Neural cell (in vitro differentiated cells): ENCODE measurements around the gene ZNF462.

Experiments used
- EP300 ChIP-seq: fragments of 450-650 bp; conservative IDR thresholded peaks from 2 replicates; pipeline ENCODE4 v1.6.1; 2014; ENCODE audit warnings: antibody characterized with exemption, mild to moderate bottlenecking, moderate library complexity; ENCODE audit not compliant: poor library complexity, severe bottlenecking
- EZH2 ChIP-seq: fragments of 200-600, 300-800 bp; shearing (Covaris generic), sonication (generic); IDR thresholded peaks from 2 replicates; pipeline ENCODE4 v1.6.1; 2014; ENCODE audit warnings: antibody characterized with exemption, low read length, borderline replicate concordance, mild to moderate bottlenecking; ENCODE audit not compliant: insufficient read depth, poor library complexity, severe bottlenecking
- TF ChIP-seq, protein P1 (sequence below): fragments of 450-650 bp; IDR thresholded peaks from 2 replicates; pipeline ENCODE4 v1.5.1; 2014; ENCODE audit warnings: antibody characterized with exemption, mild to moderate bottlenecking, moderate library complexity; ENCODE audit not compliant: poor library complexity, severe bottlenecking
- TF ChIP-seq, protein P2 (sequence below): IDR thresholded peaks from 2 replicates; pipeline ENCODE4 v1.6.1; 2012; ENCODE audit warnings: borderline replicate concordance

DNA sequence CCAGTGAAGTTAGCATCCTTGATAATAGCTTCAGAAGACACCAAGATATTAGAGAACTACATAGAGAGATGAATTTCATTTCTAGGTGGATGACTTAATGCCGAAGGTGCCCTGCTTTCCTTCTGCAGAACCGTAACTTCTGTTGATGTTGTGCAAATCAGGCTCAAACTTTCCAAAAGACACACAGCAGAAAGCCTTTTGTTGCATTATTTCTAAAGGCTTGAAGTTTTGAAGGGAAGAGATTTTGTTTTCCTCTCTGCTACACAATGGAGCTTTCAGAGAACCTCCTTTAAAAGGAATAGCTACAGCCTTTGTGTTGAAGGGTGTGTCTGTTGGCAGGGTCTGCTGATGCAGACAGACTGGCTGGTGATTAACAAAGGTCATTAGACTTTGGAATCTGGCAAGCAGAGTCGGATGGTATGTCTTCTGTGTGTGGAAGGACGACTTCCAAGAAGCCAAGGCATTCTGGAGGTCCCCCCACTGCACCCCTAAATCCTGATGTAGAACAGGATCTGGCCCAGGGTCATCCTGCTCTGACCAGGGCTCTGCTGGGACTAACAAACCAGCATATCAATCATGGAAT is 57.8 kb downstream of the ZNF462 start:
- TF ChIP-seq, protein P1, sequence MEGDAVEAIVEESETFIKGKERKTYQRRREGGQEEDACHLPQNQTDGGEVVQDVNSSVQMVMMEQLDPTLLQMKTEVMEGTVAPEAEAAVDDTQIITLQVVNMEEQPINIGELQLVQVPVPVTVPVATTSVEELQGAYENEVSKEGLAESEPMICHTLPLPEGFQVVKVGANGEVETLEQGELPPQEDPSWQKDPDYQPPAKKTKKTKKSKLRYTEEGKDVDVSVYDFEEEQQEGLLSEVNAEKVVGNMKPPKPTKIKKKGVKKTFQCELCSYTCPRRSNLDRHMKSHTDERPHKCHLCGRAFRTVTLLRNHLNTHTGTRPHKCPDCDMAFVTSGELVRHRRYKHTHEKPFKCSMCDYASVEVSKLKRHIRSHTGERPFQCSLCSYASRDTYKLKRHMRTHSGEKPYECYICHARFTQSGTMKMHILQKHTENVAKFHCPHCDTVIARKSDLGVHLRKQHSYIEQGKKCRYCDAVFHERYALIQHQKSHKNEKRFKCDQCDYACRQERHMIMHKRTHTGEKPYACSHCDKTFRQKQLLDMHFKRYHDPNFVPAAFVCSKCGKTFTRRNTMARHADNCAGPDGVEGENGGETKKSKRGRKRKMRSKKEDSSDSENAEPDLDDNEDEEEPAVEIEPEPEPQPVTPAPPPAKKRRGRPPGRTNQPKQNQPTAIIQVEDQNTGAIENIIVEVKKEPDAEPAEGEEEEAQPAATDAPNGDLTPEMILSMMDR, result no peak
- TF ChIP-seq EZH2 (no peak), EP300 (no peak)
- TF ChIP-seq, protein P2, sequence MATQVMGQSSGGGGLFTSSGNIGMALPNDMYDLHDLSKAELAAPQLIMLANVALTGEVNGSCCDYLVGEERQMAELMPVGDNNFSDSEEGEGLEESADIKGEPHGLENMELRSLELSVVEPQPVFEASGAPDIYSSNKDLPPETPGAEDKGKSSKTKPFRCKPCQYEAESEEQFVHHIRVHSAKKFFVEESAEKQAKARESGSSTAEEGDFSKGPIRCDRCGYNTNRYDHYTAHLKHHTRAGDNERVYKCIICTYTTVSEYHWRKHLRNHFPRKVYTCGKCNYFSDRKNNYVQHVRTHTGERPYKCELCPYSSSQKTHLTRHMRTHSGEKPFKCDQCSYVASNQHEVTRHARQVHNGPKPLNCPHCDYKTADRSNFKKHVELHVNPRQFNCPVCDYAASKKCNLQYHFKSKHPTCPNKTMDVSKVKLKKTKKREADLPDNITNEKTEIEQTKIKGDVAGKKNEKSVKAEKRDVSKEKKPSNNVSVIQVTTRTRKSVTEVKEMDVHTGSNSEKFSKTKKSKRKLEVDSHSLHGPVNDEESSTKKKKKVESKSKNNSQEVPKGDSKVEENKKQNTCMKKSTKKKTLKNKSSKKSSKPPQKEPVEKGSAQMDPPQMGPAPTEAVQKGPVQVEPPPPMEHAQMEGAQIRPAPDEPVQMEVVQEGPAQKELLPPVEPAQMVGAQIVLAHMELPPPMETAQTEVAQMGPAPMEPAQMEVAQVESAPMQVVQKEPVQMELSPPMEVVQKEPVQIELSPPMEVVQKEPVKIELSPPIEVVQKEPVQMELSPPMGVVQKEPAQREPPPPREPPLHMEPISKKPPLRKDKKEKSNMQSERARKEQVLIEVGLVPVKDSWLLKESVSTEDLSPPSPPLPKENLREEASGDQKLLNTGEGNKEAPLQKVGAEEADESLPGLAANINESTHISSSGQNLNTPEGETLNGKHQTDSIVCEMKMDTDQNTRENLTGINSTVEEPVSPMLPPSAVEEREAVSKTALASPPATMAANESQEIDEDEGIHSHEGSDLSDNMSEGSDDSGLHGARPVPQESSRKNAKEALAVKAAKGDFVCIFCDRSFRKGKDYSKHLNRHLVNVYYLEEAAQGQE, result no peak
